Measurements from ENCODE around the gene GRIP1. TPM values are rescaled to one million over a fixed set of nuclear protein-coding genes. Genes with fewer than 3 reads are reported as not detected.
A peak's percentile ranks its signal among the peaks of the same experiment; 100 is the strongest.
"Not testable (repeated sequence)": the region's sequence is repeated elsewhere in the genome, so short reads cannot be mapped to it uniquely, and the experiment has no call there.

Gene GRIP1
- total and polyA plus RNA-seq, 2 donors (not counting 1 experiment from before 2014, with no cell fraction given): 0.12 TPM; not detected in 1

- no peak overlapping the region for H2AFZ ChIP-seq (ENCODE audit: low read length)
- DNase-seq (ENCODE audit: low read depth in 2 of 2): no peak
- H3K27me3 ChIP-seq (ENCODE audit: control insufficient read depth, insufficient read depth, low read length): no peaks in the 10 kb centered on the region
Measured at GRCh38 chr12:66309606-66310005, 369.3 kb downstream of the GRIP1 start.

GRCh38 chr12:66304296-66304900 is 374.5 kb downstream of the GRIP1 start:
- H3K9me3 ChIP-seq (ENCODE audit: control insufficient read depth, insufficient read depth, low read depth, low read length): no peaks in the 10 kb centered on the region
- no peak overlapping the region for H3K4me2 ChIP-seq (ENCODE audit: extremely low read depth, insufficient read depth, low read length)
- H3K27ac ChIP-seq (ENCODE audit: insufficient read depth, low read length): no peak overlapping the region
- H3K36me3 ChIP-seq (ENCODE audit: control insufficient read depth, insufficient read depth, low read length): no peaks in the 10 kb centered on the region
- TF ChIP-seq CTCF (conservative IDR thresholded peaks at IDR 0.05 in 1 of 2, IDR thresholded peaks at IDR 0.05 in 1 of 2; ENCODE audit: low read depth in 1 of 2, low read length in 2 of 2) (no peak), EZH2 (IDR thresholded peaks at IDR 0.05; ENCODE audit: low read length, missing control alignments) (no peak)
- no peaks in the 10 kb centered on the region for H4K20me1 ChIP-seq (ENCODE audit: control insufficient read depth, extremely low read depth, insufficient read depth, low read length)
- no peaks in the 10 kb centered on the region for H3K4me1 ChIP-seq (ENCODE audit: control insufficient read depth, extremely low read depth, insufficient read depth, low read length)
- H3K79me2 ChIP-seq (ENCODE audit: control insufficient read depth, insufficient read depth, low read length): no peaks in the 10 kb centered on the region
- H2AFZ ChIP-seq (ENCODE audit: low read length): no peak overlapping the region
- H3K9ac ChIP-seq (ENCODE audit: insufficient read depth, low read length): no peak overlapping the region
- DNase-seq (ENCODE audit: low read depth in 2 of 2): no peak
- H3K4me3 ChIP-seq (replicated peaks in 1 of 4; ENCODE audit: control extremely low read depth in 1 of 4, insufficient read depth in 1 of 4, low read depth in 3 of 4, low read length in 4 of 4): no peak overlapping the region
- peaks cover 4% of the 10 kb centered on the region for H3K27me3 ChIP-seq (ENCODE audit: control insufficient read depth, insufficient read depth, low read length)

More at GRCh38 chr12:66309606-66310005, 369.3 kb downstream of the GRIP1 start:
- Histone ChIP-seq H3K4me1 (ENCODE audit: control insufficient read depth, extremely low read depth, insufficient read depth, low read length) (no peaks in the 10 kb centered on the region), H3K4me3 (replicated peaks in 1 of 4; ENCODE audit: control extremely low read depth in 1 of 4, insufficient read depth in 1 of 4, low read depth in 3 of 4, low read length in 4 of 4) (no peak overlapping the region), H3K9me3 (ENCODE audit: control insufficient read depth, insufficient read depth, low read depth, low read length) (no peaks in the 10 kb centered on the region), H3K79me2 (ENCODE audit: control insufficient read depth, insufficient read depth, low read length) (no peaks in the 10 kb centered on the region), H3K9ac (ENCODE audit: insufficient read depth, low read length) (no peak overlapping the region), H3K27ac (ENCODE audit: insufficient read depth, low read length) (no peak overlapping the region), H3K36me3 (ENCODE audit: control insufficient read depth, insufficient read depth, low read length) (no peaks in the 10 kb centered on the region), H4K20me1 (ENCODE audit: control insufficient read depth, extremely low read depth, insufficient read depth, low read length) (no peaks in the 10 kb centered on the region), H3K4me2 (ENCODE audit: extremely low read depth, insufficient read depth, low read length) (no peak overlapping the region)
- TF ChIP-seq CTCF (conservative IDR thresholded peaks at IDR 0.05 in 1 of 2, IDR thresholded peaks at IDR 0.05 in 1 of 2; ENCODE audit: low read depth in 1 of 2, low read length in 2 of 2) (no peak), EZH2 (IDR thresholded peaks at IDR 0.05; ENCODE audit: low read length, missing control alignments) (no peak)

GRCh38 chr12:66303316-66303804 is 375.5 kb downstream of the GRIP1 start:
- H3K4me1 ChIP-seq (ENCODE audit: control insufficient read depth, extremely low read depth, insufficient read depth, low read length); H4K20me1 ChIP-seq (ENCODE audit: control insufficient read depth, extremely low read depth, insufficient read depth, low read length); DNase-seq (ENCODE audit: low read depth in 2 of 2); H3K4me2 ChIP-seq (ENCODE audit: extremely low read depth, insufficient read depth, low read length); H3K9ac ChIP-seq (ENCODE audit: insufficient read depth, low read length); H3K36me3 ChIP-seq (ENCODE audit: control insufficient read depth, insufficient read depth, low read length); H3K9me3 ChIP-seq (ENCODE audit: control insufficient read depth, insufficient read depth, low read depth, low read length); H3K79me2 ChIP-seq (ENCODE audit: control insufficient read depth, insufficient read depth, low read length); H3K27ac ChIP-seq (ENCODE audit: insufficient read depth, low read length); H2AFZ ChIP-seq (ENCODE audit: low read length); H3K27me3 ChIP-seq (ENCODE audit: control insufficient read depth, insufficient read depth, low read length): not testable (repeated sequence)
- H3K4me3 ChIP-seq (replicated peaks in 1 of 4; ENCODE audit: control extremely low read depth in 1 of 4, insufficient read depth in 1 of 4, low read depth in 3 of 4, low read length in 4 of 4): peak overlapping the region in 2 of 4 experiments; percentile 88 to 97
